GM23338 (cell line): ENCODE results near the gene APC2. TPM values are rescaled to one million over a fixed set of nuclear protein-coding genes. Genes with fewer than 3 reads are reported as not detected.

ENCODE experiments used
- ATAC-seq: fragments of 200-7000 bp; cut with Tn5 transposase; 3 replicates; pipeline ENCODE4 v1.9.1; 2020
- DNase-seq: peaks from one replicate; pipeline ENCODE4 v3.0.0-alpha.2; 2015; ENCODE audit warnings: low spot score
- H2AFZ ChIP-seq: fragments of 200-600 bp; sonication (generic); 2 replicates; pipeline ENCODE4 v1.8.0; 2016; ENCODE audit warnings: antibody characterized with exemption, mild to moderate bottlenecking, moderate library complexity
- H3F3A ChIP-seq: fragments of 200-600 bp; sonication (generic); replicated peaks from 2 replicates; pipeline ENCODE4 v1.8.0; 2017; ENCODE audit warnings: antibody characterized with exemption, mixed run types, low read depth
- H3K27ac ChIP-seq: fragments of 200-600 bp; sonication (generic); 2 replicates; pipeline ENCODE4 v1.6.1; 2016; ENCODE audit warnings: low read depth
- H3K27me3 ChIP-seq: fragments of 200-600 bp; sonication (generic); 2 replicates; pipeline ENCODE4 v1.8.0; 2016; ENCODE audit warnings: mild to moderate bottlenecking, mixed run types, moderate library complexity; ENCODE audit not compliant: insufficient read depth
- H3K36me3 ChIP-seq: fragments of 200-600 bp; sonication (generic); 2 replicates; pipeline ENCODE4 v1.8.0; 2016; ENCODE audit warnings: mild to moderate bottlenecking; ENCODE audit not compliant: insufficient read depth
- H3K4me1 ChIP-seq: fragments of 200-600 bp; sonication (generic); 2 replicates; pipeline ENCODE4 v1.8.0; 2016; ENCODE audit warnings: mild to moderate bottlenecking, moderate library complexity; ENCODE audit not compliant: insufficient read depth
- H3K4me2 ChIP-seq: fragments of 200-600 bp; sonication (generic); 2 replicates; pipeline ENCODE4 v1.7.1; 2017; ENCODE audit warnings: mixed run types
- H3K4me3 ChIP-seq: fragments of 200-600 bp; sonication (generic); 2 replicates; pipeline ENCODE4 v1.6.1; 2016; ENCODE audit warnings: mixed run types
- H3K79me2 ChIP-seq: fragments of 200-600 bp; sonication (generic); replicated peaks from 2 replicates; pipeline ENCODE4 v1.8.0; 2017; ENCODE audit warnings: mild to moderate bottlenecking; ENCODE audit not compliant: insufficient read depth
- H3K9me2 ChIP-seq: fragments of 200-600 bp; sonication (generic); 2 replicates; pipeline ENCODE4 v1.8.0; 2017; ENCODE audit not compliant: insufficient read depth
- H4K20me1 ChIP-seq: fragments of 200-600 bp; sonication (generic); replicated peaks from 2 replicates; pipeline ENCODE4 v1.8.0; 2017; ENCODE audit warnings: mild to moderate bottlenecking; ENCODE audit not compliant: insufficient read depth
- H3K27ac Mint-ChIP-seq: 2 replicates; pipeline ENCODE4 v1.8.0; 2020; ENCODE audit warnings: inconsistent platforms, mild to moderate bottlenecking, moderate library complexity, mixed read lengths
- H3K27me3 Mint-ChIP-seq: 3 replicates; pipeline ENCODE4 v1.8.0; 2022; ENCODE audit warnings: low read depth, mild to moderate bottlenecking, moderate library complexity, mixed read lengths, inconsistent platforms; ENCODE audit not compliant: insufficient read depth, poor library complexity
- H3K36me3 Mint-ChIP-seq: 3 replicates; pipeline ENCODE4 v1.8.0; 2021; ENCODE audit warnings: low read depth, mild to moderate bottlenecking, inconsistent platforms, moderate library complexity, mixed read lengths
- H3K4me1 Mint-ChIP-seq: 3 replicates; pipeline ENCODE4 v1.8.0; 2020; ENCODE audit warnings: mild to moderate bottlenecking, inconsistent platforms, mixed read lengths
- H3K4me3 Mint-ChIP-seq: 3 replicates; pipeline ENCODE4 v1.8.0; 2021; ENCODE audit warnings: moderate library complexity, mild to moderate bottlenecking, inconsistent platforms, mixed read lengths
- H3K9me3 Mint-ChIP-seq: 3 replicates; pipeline ENCODE4 v1.8.0; 2020; ENCODE audit warnings: moderate library complexity, mild to moderate bottlenecking, inconsistent platforms, mixed read lengths
- JUNB ChIP-seq: IDR thresholded peaks from one replicate; pipeline ENCODE4 v1.6.1; 2016; ENCODE audit warnings: antibody characterized with exemption; ENCODE audit not compliant: unreplicated experiment
- POLR2AphosphoS5 ChIP-seq: IDR thresholded peaks from 2 replicates; pipeline ENCODE4 v1.6.1; 2016; ENCODE audit warnings: antibody characterized with exemption, low read depth
- ZNF331 ChIP-seq: fragments of 250-450 bp; sonication (Bioruptor Pico); IDR thresholded peaks from 2 replicates; pipeline ENCODE4 v1.5.0; 2020; ENCODE audit warnings: low read depth, mild to moderate bottlenecking, moderate library complexity
- polyA plus RNA-seq: library from polyadenylated mRNA; unstranded; fragments of >200 nt; fragmentation: Nextera tagmentation; extraction: Ambion mirVana; gene quantifications from 2 replicates; pipeline ENCODE4 v1.2.1, GENCODE V29; 2016
- total RNA-seq: library from RNA; depleted of rRNA; stranded (reverse); fragments of >200 nt; shearing (Covaris generic); gene quantifications from 2 replicates; pipeline ENCODE4 v1.2.3, GENCODE V29; 2014
- TF ChIP-seq, protein P1 (sequence below), 2 experiments: fragments of 200-600 bp in 1 of 2; sonication (generic) in 1 of 2; conservative IDR thresholded peaks; 2 replicates each; pipeline versions ENCODE4 v1.5.1 to v1.6.1; 2016 to 2017; ENCODE audit warnings: antibody characterized with exemption in 2 of 2, low read depth in 2 of 2, mild to moderate bottlenecking in 2 of 2, moderate library complexity in 1 of 2

Gene APC2
- total and polyA plus RNA-seq, 2 experiments from 2014 or later, result 1.4 to 18.3 TPM

DNA sequence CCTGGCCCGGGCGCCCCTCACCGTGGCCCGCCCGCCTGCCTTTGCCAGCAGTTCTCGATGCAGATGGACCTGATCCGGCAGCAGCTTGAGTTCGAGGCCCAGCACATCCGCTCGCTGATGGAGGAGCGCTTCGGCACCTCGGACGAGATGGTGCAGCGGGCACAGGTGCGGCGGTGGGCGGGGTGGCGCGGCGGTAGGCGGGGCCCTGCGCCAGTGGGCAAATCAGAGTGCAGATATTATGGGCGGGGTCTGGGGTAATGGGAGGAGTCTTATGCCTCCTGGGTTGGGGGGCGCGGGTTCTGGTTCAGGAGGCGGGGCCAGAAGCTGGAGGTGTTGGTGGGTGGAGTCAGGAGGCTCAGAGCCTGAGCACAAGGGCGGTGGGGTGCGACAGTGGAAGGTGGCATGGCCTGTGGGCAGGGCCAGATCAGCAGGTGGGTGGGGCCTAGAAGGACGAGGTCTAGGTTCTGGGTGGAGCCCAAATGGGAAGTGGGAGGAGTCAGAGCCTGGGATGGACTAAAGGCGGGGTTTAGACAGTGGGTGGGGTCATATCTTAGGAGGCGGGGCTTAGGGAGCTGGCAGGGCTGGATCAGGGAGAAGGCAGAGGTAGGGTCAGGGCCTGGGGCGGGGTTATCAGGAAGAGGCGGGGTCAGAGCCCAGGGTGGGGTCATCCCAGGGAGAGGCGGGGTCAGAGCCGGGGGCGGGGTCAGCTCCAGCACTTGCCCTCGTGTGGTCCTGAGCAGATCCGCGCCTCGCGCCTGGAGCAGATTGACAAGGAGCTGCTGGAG lies 5.6 kb downstream of the APC2 start:
- no peaks in the 10 kb centered on the region for H3K36me3 ChIP-seq
- Mint-ChIP-seq H3K36me3 (peaks cover 7% of the 10 kb centered on the region), H3K4me1 (peaks cover 24% of the 10 kb centered on the region), H3K27me3 (peaks cover 31% of the 10 kb centered on the region), H3K27ac (no peak overlapping the region), H3K9me3 (no peaks in the 10 kb centered on the region), H3K4me3 (peak overlapping the region; percentile 50; the same call in 2 of the 3 replicates)
- TF ChIP-seq POLR2AphosphoS5, result peak; percentile 88
- TF ChIP-seq ZNF331, result no peak
- DNase-seq (peak; percentile 100), ATAC-seq (peak; percentile 69)
- peak overlapping the region; percentile 58 for H3K4me3 ChIP-seq
- no peak overlapping the region for H3K27ac ChIP-seq
- H3K79me2 ChIP-seq, result 0 out of 2 replicates have a peak, but pooled peaks cover 3% of the 10 kb centered on the region
- H3K9me2 ChIP-seq, result no peaks in the 10 kb centered on the region
- H2AFZ ChIP-seq, result peak overlapping the region; percentile 59; the same call in 1 of the 2 replicates
- peaks cover 13% of the 10 kb centered on the region; the same call in 1 of the 2 replicates for H3F3A ChIP-seq
- H3K4me1 ChIP-seq, result peaks cover 13% of the 10 kb centered on the region; the same call in 1 of the 2 replicates
- peaks cover 4% of the 10 kb centered on the region; the same call in 1 of the 2 replicates for H4K20me1 ChIP-seq
- H3K27me3 ChIP-seq, result peaks cover 6% of the 10 kb centered on the region
- peak overlapping the region; percentile 78 for H3K4me2 ChIP-seq

DNA sequence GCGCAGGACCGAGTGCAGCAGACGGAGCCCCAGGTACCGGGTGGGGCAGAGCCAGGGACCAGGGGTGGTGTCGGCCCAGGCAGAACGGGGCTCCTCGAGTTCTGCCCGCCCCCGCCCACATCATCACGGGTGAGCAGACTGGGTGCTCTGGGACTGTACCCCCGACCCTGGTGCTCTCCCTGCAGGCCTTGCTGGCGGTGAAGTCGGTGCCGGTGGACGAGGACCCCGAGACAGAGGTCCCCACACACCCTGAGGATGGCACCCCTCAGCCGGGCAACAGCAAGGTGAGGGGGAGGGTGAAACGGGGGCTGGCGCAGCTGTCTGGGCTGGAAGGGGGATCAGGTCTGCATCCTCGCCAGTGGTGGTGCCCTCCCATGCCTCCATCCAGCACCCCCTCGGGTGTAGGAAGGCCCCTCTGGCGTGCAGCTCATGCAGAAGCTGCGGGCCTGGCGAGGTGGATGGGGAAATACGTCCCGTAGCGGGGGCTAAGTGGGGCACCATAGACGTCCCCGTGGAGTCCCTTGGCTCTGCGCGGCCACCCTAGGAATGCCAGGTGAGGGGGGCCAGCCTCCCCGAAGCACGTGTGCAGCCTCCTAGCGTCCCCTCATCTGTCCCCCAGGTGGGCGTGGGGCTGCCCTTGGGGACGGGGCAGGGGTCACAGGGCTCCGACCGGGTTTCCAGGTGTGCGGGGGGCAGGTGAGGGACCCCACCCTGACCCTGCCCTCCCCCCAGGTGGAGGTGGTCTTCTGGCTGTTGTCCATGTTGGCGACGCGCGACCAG lies 6.4 kb downstream of the APC2 start:
- H3K4me2 ChIP-seq, result peak overlapping the region; percentile 44; the same call in 1 of the 2 replicates
- Mint-ChIP-seq H3K27ac (no peak overlapping the region), H3K4me3 (no peak overlapping the region), H3K27me3 (peaks cover 28% of the 10 kb centered on the region), H3K9me3 (no peaks in the 10 kb centered on the region), H3K4me1 (peaks cover 18% of the 10 kb centered on the region), H3K36me3 (peaks cover 7% of the 10 kb centered on the region; the same call in 2 of the 3 replicates)
- H4K20me1 ChIP-seq, result peaks cover 4% of the 10 kb centered on the region; the same call in 1 of the 2 replicates
- H3K79me2 ChIP-seq, result no peaks in the 10 kb centered on the region
- no peak overlapping the region for H3K27ac ChIP-seq
- peaks cover 7% of the 10 kb centered on the region; the same call in 1 of the 2 replicates for H3K4me1 ChIP-seq
- no peaks in the 10 kb centered on the region for H3K9me2 ChIP-seq
- peak; percentile 0 for DNase-seq
- peaks cover 8% of the 10 kb centered on the region; the same call in 1 of the 2 replicates for H3F3A ChIP-seq
- H3K36me3 ChIP-seq, result no peaks in the 10 kb centered on the region
- H3K4me3 ChIP-seq, result no peak overlapping the region
- H3K27me3 ChIP-seq, result no peaks in the 10 kb centered on the region
- H2AFZ ChIP-seq, result no peak overlapping the region
- ATAC-seq, result no peak
- no peak for TF ChIP-seq JUNB
- TF ChIP-seq, protein P1, sequence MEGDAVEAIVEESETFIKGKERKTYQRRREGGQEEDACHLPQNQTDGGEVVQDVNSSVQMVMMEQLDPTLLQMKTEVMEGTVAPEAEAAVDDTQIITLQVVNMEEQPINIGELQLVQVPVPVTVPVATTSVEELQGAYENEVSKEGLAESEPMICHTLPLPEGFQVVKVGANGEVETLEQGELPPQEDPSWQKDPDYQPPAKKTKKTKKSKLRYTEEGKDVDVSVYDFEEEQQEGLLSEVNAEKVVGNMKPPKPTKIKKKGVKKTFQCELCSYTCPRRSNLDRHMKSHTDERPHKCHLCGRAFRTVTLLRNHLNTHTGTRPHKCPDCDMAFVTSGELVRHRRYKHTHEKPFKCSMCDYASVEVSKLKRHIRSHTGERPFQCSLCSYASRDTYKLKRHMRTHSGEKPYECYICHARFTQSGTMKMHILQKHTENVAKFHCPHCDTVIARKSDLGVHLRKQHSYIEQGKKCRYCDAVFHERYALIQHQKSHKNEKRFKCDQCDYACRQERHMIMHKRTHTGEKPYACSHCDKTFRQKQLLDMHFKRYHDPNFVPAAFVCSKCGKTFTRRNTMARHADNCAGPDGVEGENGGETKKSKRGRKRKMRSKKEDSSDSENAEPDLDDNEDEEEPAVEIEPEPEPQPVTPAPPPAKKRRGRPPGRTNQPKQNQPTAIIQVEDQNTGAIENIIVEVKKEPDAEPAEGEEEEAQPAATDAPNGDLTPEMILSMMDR (conservative IDR thresholded peaks at IDR 0.05; ENCODE audit: low read depth in 2 of 2), result 0 out of 4 replicates have a peak, but pooled peaks of 1 of the 2 experiments have one; percentile 7
